Smooth muscle cell of the brain vasculature (primary cell): ENCODE results near the gene STRN4.
A peak's percentile ranks its signal among the peaks of the same experiment; 100 is the strongest.

Experiments used
- DNase-seq: peaks from one replicate; pipeline ENCODE4 v3.0.0-alpha.2; 2012; ENCODE audit warnings: low read depth, low spot score

The STRN4 gene

GRCh38 chr19:46745030-46745429 is 1.2 kb downstream of the STRN4 start:
- DNase-seq = no peak

- DNase-seq = no peak
Measured at GRCh38 chr19:46744005-46744691, 2.1 kb downstream of the STRN4 start.

- DNase-seq = no peak
Measured at GRCh38 chr19:46742926-46743480, 3.2 kb downstream of the STRN4 start.

GRCh38 chr19:46741447-46741846 is 4.8 kb downstream of the STRN4 start:
- no peak for DNase-seq

GRCh38 chr19:46739290-46739771 is 6.9 kb downstream of the STRN4 start:
- DNase-seq = no peak

- DNase-seq = no peak
Measured at GRCh38 chr19:46737761-46738171, 8.5 kb downstream of the STRN4 start.

DNA sequence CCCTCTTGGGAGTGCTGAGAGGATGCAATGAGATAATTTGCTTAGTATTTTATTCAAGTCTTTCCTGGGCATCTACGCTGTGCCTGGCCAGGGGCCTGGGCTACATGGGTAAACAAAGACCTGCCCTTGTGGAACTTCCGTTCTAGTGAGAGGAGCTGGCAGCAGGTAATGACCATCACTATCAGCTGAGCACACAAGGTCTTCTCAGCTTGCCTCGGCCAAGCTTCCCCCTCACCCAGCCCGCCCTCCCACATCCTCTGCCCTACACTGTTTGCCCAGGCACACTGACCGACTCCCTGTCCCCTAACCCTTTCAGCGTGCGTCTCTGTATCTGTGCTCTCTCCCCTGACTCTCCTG is 9.0 kb downstream of the STRN4 start:
- no peak for DNase-seq

DNA sequence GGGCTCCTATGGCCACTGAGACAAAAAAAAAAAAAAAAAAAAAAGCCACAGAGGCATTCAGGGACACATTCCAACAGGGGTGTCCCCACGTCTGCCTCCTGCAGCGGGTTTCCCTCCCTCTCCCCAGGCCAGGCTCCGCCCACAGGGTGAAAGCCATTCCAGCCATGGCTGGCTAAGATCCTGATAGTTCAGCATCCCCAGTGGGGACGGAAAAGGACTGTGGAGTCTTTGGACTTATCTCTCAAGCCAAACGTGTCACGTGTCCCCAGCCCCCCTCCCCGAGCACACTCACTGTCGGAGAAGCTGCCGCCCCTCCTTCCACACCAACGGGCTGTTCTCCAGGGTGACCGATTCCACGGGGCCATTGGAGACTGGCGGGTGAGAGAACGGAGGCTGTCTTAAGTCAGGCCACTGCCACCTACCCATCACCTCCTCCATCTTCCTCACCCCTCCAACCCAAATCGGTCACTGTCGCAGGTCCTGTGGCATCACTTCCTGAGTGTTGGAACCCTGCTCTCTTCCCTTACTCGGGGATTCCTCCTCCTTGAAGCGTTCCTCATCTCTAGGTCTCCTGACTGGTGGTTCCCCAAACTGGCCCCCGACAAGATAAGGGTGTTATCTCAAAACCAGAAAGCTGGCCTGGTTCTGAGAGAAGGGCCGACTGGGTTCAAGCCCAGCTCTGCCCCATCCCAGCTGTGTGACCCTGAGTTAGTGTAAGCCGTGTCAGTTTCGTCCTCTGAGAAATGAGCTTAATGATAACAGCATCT is 9.5 kb downstream of the STRN4 start:
- DNase-seq = no peak

DNA sequence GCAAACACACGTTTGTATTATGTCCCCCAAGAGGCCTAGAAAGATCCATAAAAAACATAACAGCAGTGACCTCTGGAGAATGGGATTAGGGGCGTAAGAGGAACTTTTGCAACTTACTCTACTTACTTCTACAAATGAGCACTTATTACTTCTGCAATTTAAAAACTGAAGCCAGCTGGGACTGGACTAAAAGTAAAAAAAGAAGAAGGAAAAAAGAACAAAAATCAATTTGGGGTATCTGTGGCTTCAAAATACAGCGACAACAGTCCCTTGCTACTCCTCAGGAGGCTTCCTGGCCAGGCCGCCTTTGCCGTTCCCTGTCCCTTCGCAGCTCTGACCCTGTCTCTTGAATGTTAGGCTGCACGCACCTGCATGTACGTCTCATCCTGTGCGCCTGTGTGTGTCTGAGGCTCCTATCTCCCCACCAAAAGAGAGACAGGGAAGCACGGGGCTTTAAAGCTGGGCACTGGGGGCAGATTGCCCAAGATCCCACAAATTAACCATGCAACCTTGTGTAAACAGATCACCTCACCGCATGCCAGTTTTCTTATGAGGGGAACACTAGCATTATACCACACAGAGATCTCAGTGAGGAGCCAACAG is 12.5 kb downstream of the STRN4 start:
- DNase-seq = no peak

GRCh38 chr19:46732966-46733689 is 13.1 kb downstream of the STRN4 start:
- DNase-seq = peak; percentile 78

- no peak for DNase-seq
Measured at GRCh38 chr19:46732172-46732938, 13.9 kb downstream of the STRN4 start.

GRCh38 chr19:46731584-46731983 is 14.7 kb downstream of the STRN4 start:
- no peak for DNase-seq

DNA sequence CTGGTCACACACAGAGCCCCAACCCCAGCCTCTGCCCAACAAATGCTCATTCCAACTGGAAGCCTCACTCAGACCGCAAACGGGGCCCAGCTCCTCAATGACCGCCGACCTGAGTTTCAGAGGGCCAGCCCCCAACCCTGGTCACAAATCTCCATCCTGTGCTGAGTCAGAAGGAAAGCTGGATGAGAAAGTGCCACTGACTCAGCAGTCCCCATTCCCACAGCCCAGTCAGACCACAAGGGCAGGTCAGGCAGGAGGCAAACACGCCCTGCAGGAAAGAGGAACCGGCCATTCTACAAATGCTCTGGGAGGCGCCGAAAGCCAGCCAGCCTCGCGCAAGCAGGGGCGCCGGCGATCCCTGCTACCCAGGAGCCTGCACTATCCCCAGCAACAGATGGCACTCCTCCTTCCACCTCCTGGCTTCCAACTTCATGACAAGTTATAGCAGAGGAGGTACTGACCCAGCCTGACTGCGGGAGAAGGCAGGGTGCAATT is 15.2 kb downstream of the STRN4 start:
- peak; percentile 70 for DNase-seq

- no peak for DNase-seq
Measured at GRCh38 chr19:46730595-46730994, 15.7 kb downstream of the STRN4 start.

DNA sequence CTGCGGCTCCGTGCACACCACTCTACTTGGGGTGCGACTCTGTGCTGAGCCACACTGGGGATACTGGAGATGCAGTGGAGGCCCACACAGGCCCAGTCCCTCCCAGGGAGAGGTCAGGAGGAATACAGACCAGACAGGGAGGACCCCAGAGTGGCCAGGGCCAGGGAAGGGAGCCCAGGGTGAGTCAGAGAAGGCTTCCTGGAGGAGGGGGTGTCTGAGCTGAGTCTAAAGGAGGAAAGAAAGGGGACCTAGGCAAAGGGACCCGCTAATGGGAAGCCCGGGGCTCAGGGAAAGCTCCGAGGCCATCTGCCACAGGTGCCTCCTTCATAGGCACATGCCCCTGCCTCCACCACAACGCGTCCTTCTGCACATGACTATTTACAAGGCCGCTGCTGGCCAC is 16.1 kb downstream of the STRN4 start:
- DNase-seq = no peak

DNA sequence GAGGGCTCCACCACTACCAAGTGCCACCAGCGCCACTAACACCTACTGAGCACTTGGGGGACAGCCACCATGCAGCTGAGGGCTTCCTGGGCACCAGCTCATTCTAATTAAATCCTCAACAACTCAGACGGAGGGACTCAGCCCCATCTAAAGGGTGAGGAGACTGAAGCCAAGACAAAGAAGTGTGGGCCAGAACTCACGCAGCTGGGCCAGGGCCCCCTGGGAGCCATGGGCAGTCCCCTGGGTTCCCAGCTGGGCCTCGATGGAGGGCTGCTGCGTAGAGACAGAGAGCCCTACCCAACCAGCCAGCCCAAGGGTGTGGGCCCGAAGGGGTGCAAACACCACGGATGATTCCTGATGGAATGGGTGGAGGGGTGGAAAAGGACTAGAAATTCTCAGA is 16.6 kb downstream of the STRN4 start:
- DNase-seq = no peak

DNA sequence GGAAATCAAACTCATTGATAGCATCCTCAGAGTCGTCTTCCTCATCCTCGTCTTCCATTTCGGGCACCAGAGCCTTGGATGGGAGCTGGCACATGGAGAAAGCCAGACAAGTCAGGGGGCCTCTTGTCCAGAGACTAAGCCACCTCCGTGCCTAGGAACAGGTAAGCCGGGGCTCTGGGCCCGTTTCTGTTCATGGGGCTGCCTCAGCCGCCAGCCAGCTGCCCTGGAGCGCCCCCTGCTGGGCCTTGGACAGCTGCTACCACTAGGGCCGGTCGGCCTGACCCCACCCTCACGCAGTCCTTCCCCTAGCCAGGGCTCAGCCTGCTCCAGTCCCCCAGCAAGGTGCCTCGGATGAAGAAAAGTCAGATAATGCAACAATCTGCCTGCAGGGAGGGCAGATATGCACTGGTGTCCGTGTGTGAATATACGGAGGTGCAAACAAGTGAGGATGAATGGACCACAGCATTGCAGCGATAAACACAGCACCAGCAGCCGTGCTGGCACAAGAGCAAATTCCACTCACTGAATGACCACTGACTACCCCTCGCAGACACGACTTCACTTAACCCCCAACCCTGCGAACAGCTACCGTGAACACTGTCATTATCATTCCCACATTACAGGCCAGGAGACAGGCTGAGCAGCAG is 17.4 kb downstream of the STRN4 start:
- no peak for DNase-seq

DNA sequence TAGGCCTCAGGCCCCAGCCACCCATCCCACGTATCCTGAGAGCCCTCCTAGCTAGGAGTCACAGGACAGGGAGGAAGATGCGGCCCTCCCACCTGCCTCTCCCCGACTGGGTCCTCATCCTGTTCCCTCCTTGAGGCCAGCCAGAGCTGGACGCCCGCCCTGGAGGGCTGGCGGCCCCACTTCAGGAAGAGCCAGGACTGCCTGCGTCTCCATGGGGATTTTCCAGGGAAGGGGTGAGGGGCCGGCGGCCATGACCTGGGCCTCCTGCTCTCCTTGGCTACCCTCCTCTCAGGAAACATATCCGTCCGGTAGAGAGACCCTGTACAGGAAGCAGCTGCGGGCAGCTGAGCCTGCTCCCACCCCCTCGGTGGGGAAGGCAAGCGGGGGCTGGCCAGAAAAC is 18.0 kb downstream of the STRN4 start:
- no peak for DNase-seq

DNA sequence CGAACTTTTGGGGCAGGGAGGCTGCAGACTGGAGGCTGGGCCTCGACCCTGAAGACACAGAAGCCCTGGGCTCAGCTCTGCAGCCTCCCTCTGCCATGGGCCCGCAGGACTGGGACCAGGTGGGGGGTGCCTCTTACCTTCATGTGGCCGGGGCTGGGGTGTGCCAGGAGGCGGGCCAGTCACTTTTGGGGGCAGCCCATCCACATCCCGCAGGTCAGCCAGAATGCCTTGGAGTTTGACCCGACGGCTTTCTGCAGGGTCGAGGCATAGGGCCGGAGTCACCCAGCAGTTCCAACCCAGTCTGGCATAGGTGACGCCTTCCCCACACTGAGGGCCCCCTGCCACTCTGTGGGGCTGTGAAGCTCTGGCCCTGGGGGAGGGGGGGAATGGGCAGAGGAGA is 18.5 kb downstream of the STRN4 start:
- DNase-seq = no peak

DNA sequence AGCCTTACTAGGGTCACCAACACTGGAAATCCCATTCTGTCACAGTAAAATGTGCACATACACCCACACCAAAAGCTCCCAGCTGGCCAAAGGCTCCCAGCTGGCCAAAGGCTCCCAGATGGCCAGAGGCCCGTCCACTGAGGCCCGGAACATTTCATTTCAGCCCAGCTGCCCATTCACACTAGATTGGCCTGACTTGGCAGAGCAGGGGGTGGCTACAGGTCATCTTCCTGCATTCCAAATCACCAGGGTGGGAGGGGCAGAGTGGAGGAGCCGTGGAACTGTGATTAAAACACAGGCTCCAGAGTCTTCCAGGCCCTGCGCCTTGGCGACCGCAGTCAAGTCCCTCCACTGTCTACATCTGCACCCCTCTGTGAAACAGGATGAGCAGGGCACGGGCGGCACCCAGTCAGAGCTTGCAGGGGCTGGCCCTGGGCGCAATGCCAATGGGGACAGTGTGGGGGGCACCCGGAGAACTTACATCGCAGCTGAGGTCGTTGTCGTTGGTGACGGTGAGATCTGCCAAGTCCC is 19.2 kb downstream of the STRN4 start:
- DNase-seq = no peak
